SK-N-SH treated with all-trans-retinoic acid at 6 μM for 48 hours (cell line): ENCODE measurements around the gene ARHGAP25.

Experiments
- ATAC-seq: fragments of 200-7000 bp; cut with Tn5 transposase; 3 replicates; pipeline ENCODE4 v1.9.1; 2020; ENCODE audit warnings: mild to moderate bottlenecking, moderate library complexity
- ARNTL ChIP-seq: fragments of 450-650 bp; formaldehyde crosslinking; IDR thresholded peaks from 2 replicates; pipeline ENCODE4 v1.5.0; 2020; ENCODE audit warnings: low read depth, mild to moderate bottlenecking, moderate library complexity, borderline replicate concordance
- BACH2 ChIP-seq: fragments of 250-450 bp; sonication (Bioruptor Pico); IDR thresholded peaks from 2 replicates; pipeline ENCODE4 v1.9.0; 2021; ENCODE audit warnings: mild to moderate bottlenecking, borderline replicate concordance
- CREB5 ChIP-seq: fragments of 250-450 bp; sonication (Bioruptor Pico); IDR thresholded peaks from 2 replicates; pipeline ENCODE4 v1.5.1; 2020; ENCODE audit warnings: low read depth, mild to moderate bottlenecking, moderate library complexity
- CSDC2 ChIP-seq: fragments of 250-450 bp; sonication (Bioruptor Pico); IDR thresholded peaks from 2 replicates; pipeline ENCODE4 v1.5.0; 2020; ENCODE audit warnings: mild to moderate bottlenecking, moderate library complexity
- GLIS3 ChIP-seq: fragments of 250-450 bp; sonication (Bioruptor Pico); IDR thresholded peaks from 2 replicates; pipeline ENCODE4 v1.5.0; 2020; ENCODE audit warnings: mild to moderate bottlenecking, moderate library complexity
- ISL1 ChIP-seq: fragments of 250-450 bp; sonication (Bioruptor Pico); IDR thresholded peaks from 2 replicates; pipeline ENCODE4 v2.1.2; 2022; ENCODE audit warnings: mild to moderate bottlenecking, moderate library complexity
- PATZ1 ChIP-seq: fragments of 250-450 bp; sonication (Bioruptor Pico); IDR thresholded peaks from 2 replicates; pipeline ENCODE4 v1.8.0; 2020; ENCODE audit warnings: mild to moderate bottlenecking, moderate library complexity, borderline replicate concordance
- PPARA ChIP-seq: fragments of 250-450 bp; sonication (Bioruptor Pico); IDR thresholded peaks from 2 replicates; pipeline ENCODE4 v1.5.0; 2020; ENCODE audit warnings: mild to moderate bottlenecking, borderline replicate concordance
- SNAI2 ChIP-seq: fragments of 250-450 bp; sonication (Bioruptor Pico); IDR thresholded peaks from 2 replicates; pipeline ENCODE4 v1.5.0; 2020; ENCODE audit warnings: mild to moderate bottlenecking, moderate library complexity
- TCF4 ChIP-seq: fragments of 250-450 bp; sonication (Bioruptor Pico); IDR thresholded peaks from 2 replicates; pipeline ENCODE4 v1.8.0; 2021; ENCODE audit warnings: mild to moderate bottlenecking, moderate library complexity, borderline replicate concordance
- TOX ChIP-seq: fragments of 250-450 bp; sonication (Bioruptor Pico); IDR thresholded peaks from 2 replicates; pipeline ENCODE4 v1.8.0; 2021; ENCODE audit warnings: mild to moderate bottlenecking, moderate library complexity, borderline replicate concordance
- TSHZ2 ChIP-seq: fragments of 250-450 bp; sonication (Bioruptor Pico); IDR thresholded peaks from 2 replicates; pipeline ENCODE4 v1.5.0; 2020; ENCODE audit warnings: mild to moderate bottlenecking, moderate library complexity
- ZFP3 ChIP-seq: fragments of 250-450 bp; sonication (Bioruptor Pico); IDR thresholded peaks from 2 replicates; pipeline ENCODE4 v1.5.0; 2020; ENCODE audit warnings: mild to moderate bottlenecking, moderate library complexity
- ZFP30 ChIP-seq: fragments of 450-650 bp; formaldehyde crosslinking; IDR thresholded peaks from 2 replicates; pipeline ENCODE4 v1.5.0; 2022; ENCODE audit warnings: mild to moderate bottlenecking, moderate library complexity
- ZNF565 ChIP-seq: fragments of 450-650 bp; formaldehyde crosslinking; conservative IDR thresholded peaks from 2 replicates; pipeline ENCODE4 v1.5.0; 2020; ENCODE audit warnings: low read depth, mild to moderate bottlenecking, moderate library complexity
- ZNF70 ChIP-seq: fragments of 450-650 bp; formaldehyde crosslinking; IDR thresholded peaks from 2 replicates; pipeline ENCODE4 v1.5.0; 2020; ENCODE audit warnings: mild to moderate bottlenecking, moderate library complexity
- TF ChIP-seq, protein P1 (sequence below): fragments of 250-450 bp; sonication (Bioruptor Pico); IDR thresholded peaks from 2 replicates; pipeline ENCODE4 v1.5.1; 2021; ENCODE audit warnings: mild to moderate bottlenecking, moderate library complexity
- TF ChIP-seq, protein P2 (sequence below): fragments of 250-450 bp; sonication (Bioruptor Pico); IDR thresholded peaks from 2 replicates; pipeline ENCODE4 v1.8.0; 2021; ENCODE audit warnings: low read depth, mild to moderate bottlenecking, moderate library complexity, borderline replicate concordance

Gene ARHGAP25

GRCh38 chr2:68829749-68830148 lies 95.1 kb downstream of the ARHGAP25 start:
- TF ChIP-seq, protein P1, sequence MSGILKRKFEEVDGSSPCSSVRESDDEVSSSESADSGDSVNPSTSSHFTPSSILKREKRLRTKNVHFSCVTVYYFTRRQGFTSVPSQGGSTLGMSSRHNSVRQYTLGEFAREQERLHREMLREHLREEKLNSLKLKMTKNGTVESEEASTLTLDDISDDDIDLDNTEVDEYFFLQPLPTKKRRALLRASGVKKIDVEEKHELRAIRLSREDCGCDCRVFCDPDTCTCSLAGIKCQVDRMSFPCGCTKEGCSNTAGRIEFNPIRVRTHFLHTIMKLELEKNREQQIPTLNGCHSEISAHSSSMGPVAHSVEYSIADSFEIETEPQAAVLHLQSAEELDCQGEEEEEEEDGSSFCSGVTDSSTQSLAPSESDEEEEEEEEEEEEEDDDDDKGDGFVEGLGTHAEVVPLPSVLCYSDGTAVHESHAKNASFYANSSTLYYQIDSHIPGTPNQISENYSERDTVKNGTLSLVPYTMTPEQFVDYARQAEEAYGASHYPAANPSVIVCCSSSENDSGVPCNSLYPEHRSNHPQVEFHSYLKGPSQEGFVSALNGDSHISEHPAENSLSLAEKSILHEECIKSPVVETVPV (CRISPR knock-in tag) = no peak
- TF ChIP-seq ZNF565 (CRISPR knock-in tag) (no peak), ZFP30 (CRISPR knock-in tag) (no peak), SNAI2 (CRISPR knock-in tag) (no peak), ZFP3 (CRISPR knock-in tag) (no peak)
- ATAC-seq = no peak

DNA sequence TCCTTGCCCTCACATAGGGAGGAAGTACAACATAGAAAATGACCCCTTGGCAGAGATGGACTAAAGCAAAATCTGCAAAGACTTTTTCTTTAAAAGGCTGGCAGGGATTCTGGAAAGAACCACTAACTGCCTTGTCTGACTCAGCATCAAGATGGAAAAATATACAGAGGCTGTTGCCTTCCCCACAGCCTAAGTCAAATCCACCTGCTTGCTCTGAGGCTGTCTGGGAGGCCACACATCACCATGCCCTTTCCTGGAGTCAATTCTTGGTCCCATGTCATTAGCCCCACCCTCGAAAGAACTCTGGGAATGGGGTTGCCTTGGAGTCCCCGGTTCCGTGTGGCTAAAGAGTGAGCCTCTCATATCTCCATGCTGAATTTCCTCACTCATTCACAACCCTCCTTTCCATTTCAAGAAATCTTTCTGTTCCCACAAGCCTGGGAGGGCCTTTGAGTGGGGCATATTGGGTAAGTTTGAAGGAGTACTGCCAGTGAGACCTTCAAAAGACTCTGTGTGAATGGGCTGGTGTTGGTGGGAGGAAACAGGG lies 97.1 kb downstream of the ARHGAP25 start:
- no peak; the same call in 2 of the 3 replicates for ATAC-seq
- TF ChIP-seq SNAI2 (CRISPR knock-in tag) (no peak), ARNTL (no peak), ZFP30 (CRISPR knock-in tag) (no peak), PATZ1 (CRISPR knock-in tag) (no peak), ZNF565 (CRISPR knock-in tag) (no peak), TOX (CRISPR knock-in tag) (no peak), TCF4 (CRISPR knock-in tag) (no peak)
- TF ChIP-seq, protein P1 (CRISPR knock-in tag) = no peak

GRCh38 chr2:68832233-68832869 lies 97.7 kb downstream of the ARHGAP25 start:
- peak; percentile 33 for ATAC-seq
- TF ChIP-seq, protein P2, sequence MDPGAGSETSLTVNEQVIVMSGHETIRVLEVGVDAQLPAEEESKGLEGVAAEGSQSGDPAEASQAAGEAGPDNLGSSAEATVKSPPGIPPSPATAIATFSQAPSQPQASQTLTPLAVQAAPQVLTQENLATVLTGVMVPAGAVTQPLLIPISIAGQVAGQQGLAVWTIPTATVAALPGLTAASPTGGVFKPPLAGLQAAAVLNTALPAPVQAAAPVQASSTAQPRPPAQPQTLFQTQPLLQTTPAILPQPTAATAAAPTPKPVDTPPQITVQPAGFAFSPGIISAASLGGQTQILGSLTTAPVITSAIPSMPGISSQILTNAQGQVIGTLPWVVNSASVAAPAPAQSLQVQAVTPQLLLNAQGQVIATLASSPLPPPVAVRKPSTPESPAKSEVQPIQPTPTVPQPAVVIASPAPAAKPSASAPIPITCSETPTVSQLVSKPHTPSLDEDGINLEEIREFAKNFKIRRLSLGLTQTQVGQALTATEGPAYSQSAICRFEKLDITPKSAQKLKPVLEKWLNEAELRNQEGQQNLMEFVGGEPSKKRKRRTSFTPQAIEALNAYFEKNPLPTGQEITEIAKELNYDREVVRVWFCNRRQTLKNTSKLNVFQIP (CRISPR knock-in tag) = no peak
- TF ChIP-seq ISL1 (CRISPR knock-in tag) = no peak
- TF ChIP-seq ZNF565 (CRISPR knock-in tag) = no peak
- no peak for TF ChIP-seq CSDC2 (CRISPR knock-in tag)
- TF ChIP-seq TSHZ2 = no peak
- TF ChIP-seq BACH2 (CRISPR knock-in tag) = no peak
- no peak for TF ChIP-seq CREB5 (CRISPR knock-in tag)
- TF ChIP-seq ZNF70 = no peak
- TF ChIP-seq PPARA (CRISPR knock-in tag) = no peak
- no peak for TF ChIP-seq GLIS3 (CRISPR knock-in tag)
